GM19397 (cell line): Measurements from ENCODE around the gene THSD4.

Experiments
- ATAC-seq: cut with Tn5 transposase; IDR thresholded peaks from one replicate; pipeline ENCODE4 v1.9.1; 2021; ENCODE audit warnings: mild to moderate bottlenecking, moderate library complexity; ENCODE audit not compliant: unreplicated experiment

Gene THSD4

GRCh38 chr15:71471347-71471746 is 356.1 kb downstream of the THSD4 start:
- ATAC-seq = no peak

- no peak for ATAC-seq
Measured at GRCh38 chr15:71472566-71472965, 357.3 kb downstream of the THSD4 start.

GRCh38 chr15:71473751-71474150 is 358.5 kb downstream of the THSD4 start:
- no peak for ATAC-seq

GRCh38 chr15:71476823-71477222 is 361.6 kb downstream of the THSD4 start:
- no peak for ATAC-seq

- no peak for ATAC-seq
Measured at GRCh38 chr15:71480556-71480955, 365.3 kb downstream of the THSD4 start.

GRCh38 chr15:71484080-71484479 is 368.8 kb downstream of the THSD4 start:
- ATAC-seq = no peak

- no peak for ATAC-seq
Measured at GRCh38 chr15:71485094-71485693, 369.9 kb downstream of the THSD4 start.

GRCh38 chr15:71489570-71489969 is 374.3 kb downstream of the THSD4 start:
- no peak for ATAC-seq

- ATAC-seq = no peak
Measured at GRCh38 chr15:71493526-71493925, 378.3 kb downstream of the THSD4 start.

- ATAC-seq = no peak
Measured at GRCh38 chr15:71494563-71495397, 379.5 kb downstream of the THSD4 start.

GRCh38 chr15:71495398-71495780 is 380.1 kb downstream of the THSD4 start:
- ATAC-seq = no peak

GRCh38 chr15:71496336-71496955 is 381.2 kb downstream of the THSD4 start:
- no peak for ATAC-seq

GRCh38 chr15:71501344-71502076 is 386.2 kb downstream of the THSD4 start:
- ATAC-seq = no peak

GRCh38 chr15:71502077-71502432 is 386.8 kb downstream of the THSD4 start:
- ATAC-seq = no peak

GRCh38 chr15:71505962-71506361 is 390.7 kb downstream of the THSD4 start:
- ATAC-seq = no peak

GRCh38 chr15:71506946-71507345 is 391.7 kb downstream of the THSD4 start:
- no peak for ATAC-seq

GRCh38 chr15:71508081-71508682 is 392.9 kb downstream of the THSD4 start:
- ATAC-seq = no peak

- ATAC-seq = no peak
Measured at GRCh38 chr15:71509139-71509538, 393.9 kb downstream of the THSD4 start.

- ATAC-seq = no peak
Measured at GRCh38 chr15:71510763-71511162, 395.5 kb downstream of the THSD4 start.

- no peak for ATAC-seq
Measured at GRCh38 chr15:71511796-71512681, 396.8 kb downstream of the THSD4 start.
